GM12878 (cell line): ENCODE results near the gene CACNA1D. TPM values are rescaled to one million over a fixed set of nuclear protein-coding genes. Genes with fewer than 3 reads are reported as not detected.

ENCODE experiments used
- ATAC-seq: fragments of 200-7000 bp; cut with Tn5 transposase; 3 replicates; pipeline ENCODE4 v1.9.1; 2020; ENCODE audit warnings: mild to moderate bottlenecking, moderate library complexity
- BruUV-seq: library from RNA; stranded (reverse); fragments of 400-500 nt; replicated peaks from 2 replicates; lab custom pipeline; 2021; lab: Mats Ljungman, UMichigan
- CTCF ChIA-PET: fragments of 300-600 bp; sonication (Branson Sonifier 250); formaldehyde crosslinking; extraction: SDS; loops from one replicate; lab custom pipeline; 2021; ENCODE audit warnings: inconsistent platforms; lab: Yijun Ruan, JAX
- POLR2A ChIA-PET: fragments of 350-600 bp; formaldehyde crosslinking; extraction: SDS; loops from one replicate; lab custom pipeline; 2021; ENCODE audit warnings: inconsistent platforms; lab: Charles Lee
- RAD21 ChIA-PET: fragments of 300-600 bp; sonication (Branson Sonifier 250); formaldehyde crosslinking; loops from one replicate; lab custom pipeline; 2023; ENCODE audit warnings: antibody characterized with exemption; ENCODE audit not compliant: unreplicated experiment; lab: Charles Lee
- SMC1A ChIA-PET: fragments of 300-600 bp; sonication (Branson Sonifier 250); formaldehyde crosslinking; loops from one replicate; lab custom pipeline; 2023; ENCODE audit not compliant: unreplicated experiment, uncharacterized antibody; lab: Charles Lee
- DNase-seq: peaks from one replicate; pipeline ENCODE4 v3.0.0-alpha.2; 2011; ENCODE audit warnings: low read depth, low spot score
- FAIRE-seq: peaks from 3 replicates; lab custom pipeline; 2011; peaks lifted over from hg19 to GRCh38; lab: Jason Lieb, UNC
- H2AFZ ChIP-seq: 2 replicates; pipeline ENCODE4 v1.6.0; 2011; ENCODE audit warnings: low read depth, low read length, control low read depth; ENCODE audit not compliant: control insufficient read depth
- H3K27ac ChIP-seq: 2 replicates; pipeline ENCODE4 v1.5.1; 2011; ENCODE audit warnings: control low read depth; ENCODE audit not compliant: control insufficient read depth, insufficient read depth
- H3K27me3 ChIP-seq, 2 experiments: replicated peaks in 1 of 2; 2 replicates each; pipeline versions ENCODE4 v1.6.0 to v1.6.1; 2011; ENCODE audit warnings: low read length in 1 of 2; ENCODE audit not compliant: control insufficient read depth in 2 of 2, insufficient read depth in 2 of 2
- H3K36me3 ChIP-seq, 2 experiments: 2 replicates each; pipeline ENCODE4 v1.5.1; 2011; ENCODE audit warnings: low read length in 1 of 2; ENCODE audit not compliant: control insufficient read depth in 2 of 2, insufficient read depth in 2 of 2
- H3K4me1 ChIP-seq: 2 replicates; pipeline ENCODE4 v1.6.1; 2011; ENCODE audit warnings: mild to moderate bottlenecking, low read length, moderate library complexity, mixed read lengths; ENCODE audit not compliant: control insufficient read depth, insufficient read depth
- H3K4me2 ChIP-seq: 2 replicates; pipeline ENCODE4 v1.6.0; 2011; ENCODE audit warnings: control low read depth; ENCODE audit not compliant: control insufficient read depth, insufficient read depth
- H3K4me3 ChIP-seq: fragments of 200-600 bp; sonication (generic); 2 replicates; pipeline ENCODE4 v1.5.1; 2016
- H3K79me2 ChIP-seq: 2 replicates; pipeline ENCODE4 v1.6.0; 2011; ENCODE audit warnings: low read length; ENCODE audit not compliant: control insufficient read depth, insufficient read depth
- H3K9ac ChIP-seq: 2 replicates; pipeline ENCODE4 v1.8.0; 2011; ENCODE audit warnings: low read length, control low read depth, mixed read lengths; ENCODE audit not compliant: control insufficient read depth, insufficient read depth
- H3K9me3 ChIP-seq: replicated peaks from 3 replicates; pipeline ENCODE4 v1.5.1; 2011; ENCODE audit warnings: mild to moderate bottlenecking, low read length; ENCODE audit not compliant: control insufficient read depth, insufficient read depth
- H4K20me1 ChIP-seq: 2 replicates; pipeline ENCODE4 v1.6.0; 2011; ENCODE audit not compliant: control insufficient read depth, insufficient read depth
- CHD2 ChIP-seq: IDR thresholded peaks from 2 replicates; pipeline ENCODE4 v1.6.1; 2011; ENCODE audit warnings: low read depth, low read length, improper control_type of control experiment, borderline replicate concordance
- GABPA ChIP-seq: IDR thresholded peaks from 2 replicates; pipeline ENCODE4 v1.6.1; 2014; ENCODE audit warnings: antibody characterized with exemption, low read depth, mild to moderate bottlenecking, inconsistent platforms
- HDGF ChIP-seq: fragments of 450-650 bp; IDR thresholded peaks from 2 replicates; pipeline ENCODE4 v1.6.1; 2016; ENCODE audit warnings: antibody characterized with exemption
- NFYA ChIP-seq: IDR thresholded peaks from 2 replicates; pipeline ENCODE4 v1.6.1; 2011; ENCODE audit warnings: low read depth, mild to moderate bottlenecking, low read length, improper control_type of control experiment, borderline replicate concordance
- SIN3A ChIP-seq: IDR thresholded peaks from 2 replicates; pipeline ENCODE4 v1.6.1; 2012; ENCODE audit warnings: low read depth, low read length, improper control_type of control experiment
- SPI1 ChIP-seq: IDR thresholded peaks from 2 replicates; pipeline ENCODE4 v1.6.1; 2011; ENCODE audit warnings: low read depth, mild to moderate bottlenecking, low read length, moderate library complexity, borderline replicate concordance; ENCODE audit not compliant: insufficient read depth
- WRNIP1 ChIP-seq: IDR thresholded peaks from 2 replicates; pipeline ENCODE4 v1.6.1; 2011; ENCODE audit warnings: low read depth, low read length, improper control_type of control experiment, borderline replicate concordance
- ZNF274 ChIP-seq: IDR thresholded peaks from one replicate; pipeline ENCODE4 v1.8.0; 2011; ENCODE audit not compliant: insufficient read length, insufficient read depth
- WGBS: methylation state at CpG from one replicate; pipeline ENCODE4 v1.1.6; 2016; ENCODE audit warnings: low lambda C conversion rate; ENCODE audit not compliant: insufficient replicate concordance, insufficient coverage; ENCODE audit errors: missing lambda C conversion rate; 5-methylcytosine and 5-hydroxymethylcytosine counted together
- in situ Hi-C: fragments of 300-500 bp; cut with MboI; formaldehyde crosslinking; loops from 9 replicates; pipeline ENCODE4 v1.14.3; 2018; ENCODE audit warnings: mixed read lengths
- intact Hi-C: fragments of 100-400 bp; cut with micrococcal nuclease; formaldehyde crosslinking; loops from one replicate; pipeline ENCODE4 v1.14.2; 2022; ENCODE audit not compliant: unreplicated experiment
- polyA plus RNA-seq, 11 experiments: library from polyadenylated mRNA; depleted of rRNA in 4 of 11; unstranded in 6 of 11; stranded (reverse) in 5 of 11; fragments of >200 nt; fragmentation: Nextera tagmentation in 4 of 11; fragmentation: Illumina TruSeq in 1 of 11; extraction: Ambion mirVana in 4 of 11; extraction: Trizol in 1 of 11; gene quantifications; 1 replicate in 1 of 11; 2 replicates in 10 of 11; pipeline versions ENCODE4 v1.2.1 to v1.2.3, GENCODE V29; 2011 to 2016; ENCODE audit warnings: inconsistent platforms in 2 of 11, missing spikeins in 2 of 11, low read depth in 1 of 11
- total RNA-seq, 4 experiments: library from RNA; depleted of rRNA in 3 of 4; stranded (reverse); fragments of >200 nt in 3 of 4; fragmentation: Illumina TruSeq in 1 of 4; extraction: Trizol in 1 of 4; gene quantifications; 2 replicates each; pipeline versions ENCODE4 v1.2.1 to v1.2.3, GENCODE V29; 2013 to 2021
- TF ChIP-seq, protein P1 (sequence below): fragments of 450-650 bp; formaldehyde crosslinking; IDR thresholded peaks from 2 replicates; pipeline ENCODE4 v1.4.0; 2022; ENCODE audit warnings: mild to moderate bottlenecking, moderate library complexity
- TF ChIP-seq, protein P2 (sequence below): fragments of 450-650 bp; IDR thresholded peaks from 2 replicates; pipeline ENCODE4 v1.6.1; 2014; ENCODE audit warnings: mild to moderate bottlenecking
- TF ChIP-seq, protein P3 (sequence below): IDR thresholded peaks from 2 replicates; pipeline ENCODE4 v1.6.1; 2012; ENCODE audit warnings: low read depth, low read length, improper control_type of control experiment

The CACNA1D gene
- total and polyA plus RNA-seq, 10 of the 15 experiments (the other 5 are each of a cell fraction or from before 2014, with no cell fraction given), result 0.21 to 24.4 (median 1.6) TPM

DNA sequence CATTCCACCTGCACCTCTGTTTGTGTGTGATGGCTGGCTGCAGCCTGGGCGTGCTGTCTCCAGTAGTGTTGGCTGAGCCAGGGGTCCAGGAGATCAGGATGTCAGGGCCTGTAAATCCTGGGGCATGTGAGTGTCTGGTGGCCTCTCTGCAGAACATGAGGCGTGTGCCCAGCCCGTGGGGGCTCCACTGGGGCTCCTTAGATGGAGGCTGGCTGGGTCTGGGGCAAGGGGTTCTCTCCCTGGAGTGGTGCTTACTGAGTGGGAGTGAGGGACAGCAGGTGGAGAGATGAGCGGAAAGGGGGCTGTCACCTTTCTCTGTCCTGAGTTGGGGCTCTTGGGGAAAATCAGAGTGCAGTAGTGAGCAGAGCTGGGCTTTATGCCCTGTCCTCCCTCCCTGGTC, 199.6 kb downstream of the CACNA1D start:
- ChIA-PET RAD21 (no interaction called here), CTCF (interaction anchor here (0.9 kb wide), 1 partner anchor 13 kb away, joined by 3 read pairs; no protein-coding TSS in a partner anchor)
- Histone ChIP-seq H3K9ac (no peak overlapping the region), H3K27me3 (no peaks in the 10 kb centered on the region), H4K20me1 (no peaks in the 10 kb centered on the region), H3K9me3 (no peaks in the 10 kb centered on the region), H3K4me3 (no peak overlapping the region), H3K4me1 (no peaks in the 10 kb centered on the region), H3K4me2 (no peak overlapping the region)
- no peak for FAIRE-seq
- WGBS, result 25% methylated on average over 4 of the region's 4 CpGs
- in situ Hi-C loops, result no loop called here
- ATAC-seq, result no peak
- DNase-seq, result no peak
- intact Hi-C loops, result no loop called here
- TF ChIP-seq, protein P1, sequence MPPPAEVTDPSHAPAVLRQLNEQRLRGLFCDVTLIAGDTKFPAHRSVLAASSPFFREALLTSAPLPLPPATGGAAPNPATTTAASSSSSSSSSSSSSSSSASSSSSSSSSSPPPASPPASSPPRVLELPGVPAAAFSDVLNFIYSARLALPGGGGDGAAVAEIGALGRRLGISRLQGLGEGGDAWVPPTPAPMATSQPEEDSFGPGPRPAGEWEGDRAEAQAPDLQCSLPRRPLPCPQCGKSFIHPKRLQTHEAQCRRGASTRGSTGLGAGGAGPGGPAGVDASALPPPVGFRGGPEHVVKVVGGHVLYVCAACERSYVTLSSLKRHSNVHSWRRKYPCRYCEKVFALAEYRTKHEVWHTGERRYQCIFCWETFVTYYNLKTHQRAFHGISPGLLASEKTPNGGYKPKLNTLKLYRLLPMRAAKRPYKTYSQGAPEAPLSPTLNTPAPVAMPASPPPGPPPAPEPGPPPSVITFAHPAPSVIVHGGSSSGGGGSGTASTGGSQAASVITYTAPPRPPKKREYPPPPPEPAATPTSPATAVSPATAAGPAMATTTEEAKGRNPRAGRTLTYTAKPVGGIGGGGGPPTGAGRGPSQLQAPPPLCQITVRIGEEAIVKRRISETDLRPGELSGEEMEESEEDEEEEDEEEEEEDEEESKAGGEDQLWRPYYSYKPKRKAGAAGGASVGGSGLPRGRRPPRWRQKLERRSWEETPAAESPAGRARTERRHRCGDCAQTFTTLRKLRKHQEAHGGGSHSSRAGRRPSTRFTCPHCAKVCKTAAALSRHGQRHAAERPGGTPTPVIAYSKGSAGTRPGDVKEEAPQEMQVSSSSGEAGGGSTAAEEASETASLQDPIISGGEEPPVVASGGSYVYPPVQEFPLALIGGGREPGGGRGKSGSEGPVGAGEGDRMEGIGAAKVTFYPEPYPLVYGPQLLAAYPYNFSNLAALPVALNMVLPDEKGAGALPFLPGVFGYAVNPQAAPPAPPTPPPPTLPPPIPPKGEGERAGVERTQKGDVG (CRISPR knock-in tag), result no peak
- TF ChIP-seq SIN3A (no peak), WRNIP1 (no peak), NFYA (no peak), ZNF274 (no peak), SPI1 (no peak), HDGF (no peak), CHD2 (no peak), GABPA (no peak)
- TF ChIP-seq, protein P2, sequence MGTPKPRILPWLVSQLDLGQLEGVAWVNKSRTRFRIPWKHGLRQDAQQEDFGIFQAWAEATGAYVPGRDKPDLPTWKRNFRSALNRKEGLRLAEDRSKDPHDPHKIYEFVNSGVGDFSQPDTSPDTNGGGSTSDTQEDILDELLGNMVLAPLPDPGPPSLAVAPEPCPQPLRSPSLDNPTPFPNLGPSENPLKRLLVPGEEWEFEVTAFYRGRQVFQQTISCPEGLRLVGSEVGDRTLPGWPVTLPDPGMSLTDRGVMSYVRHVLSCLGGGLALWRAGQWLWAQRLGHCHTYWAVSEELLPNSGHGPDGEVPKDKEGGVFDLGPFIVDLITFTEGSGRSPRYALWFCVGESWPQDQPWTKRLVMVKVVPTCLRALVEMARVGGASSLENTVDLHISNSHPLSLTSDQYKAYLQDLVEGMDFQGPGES, result no peak
- TF ChIP-seq, protein P3, sequence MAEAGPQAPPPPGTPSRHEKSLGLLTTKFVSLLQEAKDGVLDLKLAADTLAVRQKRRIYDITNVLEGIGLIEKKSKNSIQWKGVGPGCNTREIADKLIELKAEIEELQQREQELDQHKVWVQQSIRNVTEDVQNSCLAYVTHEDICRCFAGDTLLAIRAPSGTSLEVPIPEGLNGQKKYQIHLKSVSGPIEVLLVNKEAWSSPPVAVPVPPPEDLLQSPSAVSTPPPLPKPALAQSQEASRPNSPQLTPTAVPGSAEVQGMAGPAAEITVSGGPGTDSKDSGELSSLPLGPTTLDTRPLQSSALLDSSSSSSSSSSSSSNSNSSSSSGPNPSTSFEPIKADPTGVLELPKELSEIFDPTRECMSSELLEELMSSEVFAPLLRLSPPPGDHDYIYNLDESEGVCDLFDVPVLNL, result no peak
- TF ChIP-seq, all 136 proteins: peak for 0
- H2AFZ ChIP-seq, result no peak overlapping the region
- no peak overlapping the region for H3K27ac ChIP-seq
- SMC1A ChIA-PET, result no interaction called here
- H3K79me2 ChIP-seq, result no peaks in the 10 kb centered on the region
- BruUV-seq, result no TSS peak
- no peaks in the 10 kb centered on the region for H3K36me3 ChIP-seq
- POLR2A ChIA-PET, result no interaction called here
